Measurements from ENCODE around the gene RIMBP2.

Gene RIMBP2

GRCh38 chr12:130367523-130367922 is 348.6 kb downstream of the RIMBP2 start:
- Histone ChIP-seq H3K9me3 (replicated peaks in 1 of 11) (peaks cover 0 to 5% (median 0%) of the 10 kb centered on the region in 11 experiments; a peak in 2 of 22 replicates), H3K36me3 (no peaks in the 10 kb centered on the region), H3K4me1 (peaks cover 0 to 4% (median 0%) of the 10 kb centered on the region in 10 experiments; a peak in 2 of 20 replicates), H3K27me3 (no peaks in the 10 kb centered on the region), H3K4me2 (no peak overlapping the region), H4K20me1 (no peaks in the 10 kb centered on the region), H3K9ac (no peak overlapping the region), H3K4me3 (no peak overlapping the region), H3K27ac (no peak overlapping the region)
- TF ChIP-seq Cebpa-rat (IDR thresholded peaks at IDR 0.05): no peak

GRCh38 chr12:130367003-130367402 is 349.1 kb downstream of the RIMBP2 start:
- H3K27me3 ChIP-seq: no peaks in the 10 kb centered on the region
- peaks cover 0 to 4% (median 0%) of the 10 kb centered on the region in 10 experiments; a peak in 2 of 20 replicates for H3K4me1 ChIP-seq
- no peak overlapping the region for H3K4me3 ChIP-seq
- H3K9me3 ChIP-seq (replicated peaks in 1 of 11): peaks cover 0 to 5% (median 0%) of the 10 kb centered on the region in 11 experiments; a peak in 2 of 22 replicates
- H4K20me1 ChIP-seq: no peaks in the 10 kb centered on the region
- H3K9ac ChIP-seq: no peak overlapping the region
- no peaks in the 10 kb centered on the region for H3K36me3 ChIP-seq
- TF ChIP-seq Cebpa-rat (IDR thresholded peaks at IDR 0.05): no peak
- H3K4me2 ChIP-seq: peak overlapping the region in 1 of 11 experiments; percentile 12; a peak in 2 of 22 replicates
- H3K27ac ChIP-seq: no peak overlapping the region

GRCh38 chr12:130366159-130366558 is 349.9 kb downstream of the RIMBP2 start:
- no peak overlapping the region for H3K27ac ChIP-seq
- H3K9me3 ChIP-seq (replicated peaks in 1 of 11): peaks cover 0 to 5% (median 0%) of the 10 kb centered on the region in 11 experiments; a peak in 2 of 22 replicates
- H3K4me2 ChIP-seq: no peak overlapping the region
- no peaks in the 10 kb centered on the region for H4K20me1 ChIP-seq
- H3K4me1 ChIP-seq: peaks cover 0 to 4% (median 0%) of the 10 kb centered on the region in 10 experiments; a peak in 2 of 20 replicates
- no peak overlapping the region for H3K9ac ChIP-seq
- H3K4me3 ChIP-seq: no peak overlapping the region
- no peaks in the 10 kb centered on the region for H3K36me3 ChIP-seq
- no peaks in the 10 kb centered on the region for H3K27me3 ChIP-seq
- no peak for TF ChIP-seq Cebpa-rat (IDR thresholded peaks at IDR 0.05)

GRCh38 chr12:130364578-130364977 is 351.5 kb downstream of the RIMBP2 start:
- H3K36me3 ChIP-seq: no peaks in the 10 kb centered on the region
- no peak overlapping the region for H3K4me3 ChIP-seq
- H3K4me2 ChIP-seq: no peak overlapping the region
- peaks cover 0 to 5% (median 0%) of the 10 kb centered on the region in 11 experiments; a peak in 2 of 22 replicates for H3K9me3 ChIP-seq (replicated peaks in 1 of 11)
- TF ChIP-seq Cebpa-rat (IDR thresholded peaks at IDR 0.05): no peak
- H3K4me1 ChIP-seq: peaks cover 0 to 4% (median 0%) of the 10 kb centered on the region in 10 experiments; a peak in 2 of 20 replicates
- no peaks in the 10 kb centered on the region for H3K27me3 ChIP-seq
- no peak overlapping the region for H3K9ac ChIP-seq
- no peaks in the 10 kb centered on the region for H4K20me1 ChIP-seq
- H3K27ac ChIP-seq: no peak overlapping the region

- H3K36me3 ChIP-seq: no peaks in the 10 kb centered on the region
- no peak overlapping the region for H3K27ac ChIP-seq
- no peak overlapping the region for H3K9ac ChIP-seq
- H4K20me1 ChIP-seq: no peaks in the 10 kb centered on the region
- no peak overlapping the region for H3K4me2 ChIP-seq
- TF ChIP-seq Cebpa-rat (IDR thresholded peaks at IDR 0.05): no peak
- H3K9me3 ChIP-seq (replicated peaks in 1 of 11): no peaks in the 10 kb centered on the region
- H3K4me1 ChIP-seq: peaks cover 0 to 16% (median 10%) of the 10 kb centered on the region in 10 experiments; a peak in 13 of 20 replicates
- no peak overlapping the region for H3K4me3 ChIP-seq
- H3K27me3 ChIP-seq: no peaks in the 10 kb centered on the region
Observed at GRCh38 chr12:130362060-130362459, 354.0 kb downstream of the RIMBP2 start.

- Histone ChIP-seq H3K9ac (no peak overlapping the region), H3K4me2 (peak overlapping the region in 10 of 11 experiments; percentile 8 to 77 (median 57); a peak in 18 of 22 replicates), H3K4me3 (no peak overlapping the region), H3K4me1 (peaks cover 0 to 20% (median 16%) of the 10 kb centered on the region in 10 experiments; a peak in 13 of 20 replicates), H3K27me3 (no peaks in the 10 kb centered on the region), H3K27ac (no peak overlapping the region), H4K20me1 (no peaks in the 10 kb centered on the region), H3K36me3 (no peaks in the 10 kb centered on the region), H3K9me3 (replicated peaks in 1 of 11) (no peaks in the 10 kb centered on the region)
- peak in 8 of 11 experiments; percentile 33 to 92 (median 62); a peak in 12 of 22 replicates for TF ChIP-seq Cebpa-rat (IDR thresholded peaks at IDR 0.05)
Observed at GRCh38 chr12:130357729-130358330, 358.3 kb downstream of the RIMBP2 start.

- no peaks in the 10 kb centered on the region for H4K20me1 ChIP-seq
- TF ChIP-seq Cebpa-rat (IDR thresholded peaks at IDR 0.05): no peak
- H3K9ac ChIP-seq: no peak overlapping the region
- peak overlapping the region; percentile 4 to 77 (median 49); a peak in 19 of 22 replicates for H3K4me2 ChIP-seq
- H3K4me1 ChIP-seq: peaks cover 0 to 20% (median 16%) of the 10 kb centered on the region in 10 experiments; a peak in 13 of 20 replicates
- H3K27me3 ChIP-seq: no peaks in the 10 kb centered on the region
- H3K9me3 ChIP-seq (replicated peaks in 1 of 11): no peaks in the 10 kb centered on the region
- H3K36me3 ChIP-seq: no peaks in the 10 kb centered on the region
- no peak overlapping the region for H3K27ac ChIP-seq
- H3K4me3 ChIP-seq: no peak overlapping the region
Observed at GRCh38 chr12:130357241-130357640, 358.9 kb downstream of the RIMBP2 start.

- no peak for TF ChIP-seq Cebpa-rat (IDR thresholded peaks at IDR 0.05)
- Histone ChIP-seq H3K36me3 (no peaks in the 10 kb centered on the region), H3K27me3 (no peaks in the 10 kb centered on the region)
Observed at GRCh38 chr12:130356222-130356621, 359.9 kb downstream of the RIMBP2 start.

GRCh38 chr12:130354407-130354806 is 361.7 kb downstream of the RIMBP2 start:
- Histone ChIP-seq H3K9ac (no peak overlapping the region), H3K27ac (no peak overlapping the region), H3K4me1 (peaks cover 0 to 20% (median 16%) of the 10 kb centered on the region in 10 experiments; a peak in 13 of 20 replicates), H3K4me3 (no peak overlapping the region), H3K4me2 (no peak overlapping the region), H4K20me1 (no peaks in the 10 kb centered on the region), H3K27me3 (no peaks in the 10 kb centered on the region), H3K9me3 (replicated peaks in 1 of 11) (no peaks in the 10 kb centered on the region), H3K36me3 (no peaks in the 10 kb centered on the region)
- TF ChIP-seq Cebpa-rat (IDR thresholded peaks at IDR 0.05): no peak

More at GRCh38 chr12:130356222-130356621, 359.9 kb downstream of the RIMBP2 start:
- peak overlapping the region in 2 of 11 experiments; percentile 49 to 77; a peak in 1 of 22 replicates for H3K4me2 ChIP-seq
- peaks cover 0 to 20% (median 16%) of the 10 kb centered on the region in 10 experiments; a peak in 13 of 20 replicates for H3K4me1 ChIP-seq
- no peak overlapping the region for H3K4me3 ChIP-seq
- no peak overlapping the region for H3K9ac ChIP-seq
- H4K20me1 ChIP-seq: no peaks in the 10 kb centered on the region
- no peak overlapping the region for H3K27ac ChIP-seq
- H3K9me3 ChIP-seq (replicated peaks in 1 of 11): no peaks in the 10 kb centered on the region
